SU-DHL-6 (cell line): ENCODE measurements around the gene SH3BGR.
A peak's percentile ranks its signal among the peaks of the same experiment; 100 is the strongest.

Experiments
- H2AFZ ChIP-seq: fragments of 200-600 bp; sonication (generic); 2 replicates; pipeline ENCODE4 v1.6.1; 2014; ENCODE audit warnings: low read depth, mild to moderate bottlenecking, moderate library complexity, mixed read lengths, antibody characterized with exemption, low read length; ENCODE audit not compliant: severe bottlenecking
- H3F3A ChIP-seq: fragments of 200-600 bp; shearing (Covaris generic); 2 replicates; pipeline ENCODE4 v1.6.0; 2016; ENCODE audit warnings: antibody characterized with exemption, mild to moderate bottlenecking; ENCODE audit not compliant: insufficient read depth
- H3K27ac ChIP-seq: fragments of 200-600 bp; sonication (generic); 2 replicates; pipeline ENCODE4 v1.5.1; 2016; ENCODE audit warnings: low read depth, mild to moderate bottlenecking, low read length, moderate library complexity, mixed read lengths
- H3K27me3 ChIP-seq: fragments of 200-600 bp; sonication (generic), shearing (Covaris generic); 2 replicates; pipeline ENCODE4 v1.6.0; 2014; ENCODE audit warnings: mild to moderate bottlenecking, low read length
- H3K36me3 ChIP-seq: fragments of 200-600 bp; sonication (generic); 2 replicates; pipeline ENCODE4 v1.6.1; 2014; ENCODE audit warnings: mild to moderate bottlenecking, low read length, mixed read lengths
- H3K4me2 ChIP-seq: fragments of 300-600, 200-600 bp; shearing (Covaris generic), sonication (generic); 2 replicates; pipeline ENCODE4 v1.6.0; 2014; ENCODE audit warnings: low read length, low read depth, mild to moderate bottlenecking; ENCODE audit not compliant: poor library complexity, severe bottlenecking
- H3K4me3 ChIP-seq: fragments of 200-600 bp; sonication (generic); 2 replicates; pipeline ENCODE4 v1.5.1; 2014; ENCODE audit warnings: antibody characterized with exemption, low read length, mild to moderate bottlenecking, mixed read lengths; ENCODE audit not compliant: insufficient read depth, poor library complexity, severe bottlenecking
- H3K79me2 ChIP-seq: fragments of 200-600 bp; sonication (generic); 2 replicates; pipeline ENCODE4 v1.6.1; 2014; ENCODE audit warnings: mild to moderate bottlenecking, low read length, moderate library complexity; ENCODE audit not compliant: insufficient read depth
- H3K9ac ChIP-seq: fragments of 200-600 bp; sonication (generic); 2 replicates; pipeline ENCODE4 v1.7.0; 2014; ENCODE audit warnings: mild to moderate bottlenecking, low read length
- H3K9me2 ChIP-seq: fragments of 200-600 bp; sonication (generic); replicated peaks from 2 replicates; pipeline ENCODE4 v1.6.1; 2014; ENCODE audit warnings: low read length; ENCODE audit not compliant: insufficient read depth
- H3K9me3 ChIP-seq: fragments of 200-600 bp; sonication (generic); 2 replicates; pipeline ENCODE4 v1.6.1; 2014; ENCODE audit warnings: low read length, mixed read lengths; ENCODE audit not compliant: insufficient read depth
- H4K20me1 ChIP-seq: fragments of 200-600 bp; sonication (generic); 2 replicates; pipeline ENCODE4 v1.6.1; 2014; ENCODE audit warnings: low read depth, mild to moderate bottlenecking, antibody characterized with exemption, low read length, moderate library complexity, mixed read lengths
- CTCF ChIP-seq: fragments of 200-600 bp; sonication (generic); IDR thresholded peaks from one replicate; pipeline ENCODE4 v1.5.1; 2017; ENCODE audit warnings: antibody characterized with exemption, mild to moderate bottlenecking, low read length, moderate library complexity; ENCODE audit not compliant: insufficient read depth, poor library complexity, severe bottlenecking
- EZH2phosphoT487 ChIP-seq: fragments of 200-600 bp; sonication (generic), shearing (Covaris generic); conservative IDR thresholded peaks from 2 replicates; pipeline ENCODE4 v1.6.1; 2018; ENCODE audit warnings: mild to moderate bottlenecking, antibody characterized with exemption, low read length, moderate library complexity, mixed read lengths

The SH3BGR gene

DNA sequence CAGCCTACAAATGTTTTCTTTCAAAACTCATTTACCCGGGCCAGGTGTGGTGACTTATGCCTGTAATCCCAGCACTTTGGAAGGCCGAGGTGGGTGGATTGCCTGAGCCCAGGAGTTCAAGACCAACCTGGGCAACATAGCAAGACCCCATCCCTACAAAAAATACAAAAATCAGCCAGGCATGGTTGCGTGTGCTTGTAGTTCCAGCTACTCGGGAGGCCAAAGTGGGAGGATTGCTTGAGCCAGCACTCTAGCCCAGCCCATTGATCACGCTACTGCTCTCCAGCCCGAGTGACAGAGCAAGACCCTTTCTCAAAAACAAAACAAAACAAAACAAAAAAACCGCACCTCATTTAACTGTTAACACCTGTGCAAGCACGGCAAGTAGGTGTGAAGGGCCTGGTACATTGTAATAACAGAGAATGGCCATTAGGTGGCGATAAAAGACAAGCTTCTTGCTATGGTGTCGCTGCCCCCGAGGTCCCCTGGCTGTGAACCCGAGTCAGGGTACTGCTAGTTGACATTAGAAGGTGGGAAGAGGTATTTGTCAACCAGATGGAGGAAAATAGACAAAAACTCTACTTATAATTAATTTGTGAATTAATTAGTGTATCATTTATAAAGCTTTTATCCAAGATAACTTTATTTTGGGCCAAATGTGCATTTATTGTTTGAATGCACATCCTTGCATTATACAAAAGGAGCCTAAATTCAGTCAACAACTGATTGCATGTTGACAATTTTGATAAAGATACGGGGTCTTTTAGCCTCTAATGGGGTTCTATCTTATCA lies 66.5 kb downstream of the SH3BGR start:
- no peaks in the 10 kb centered on the region for H3K9me3 ChIP-seq
- no peak overlapping the region for H2AFZ ChIP-seq

DNA sequence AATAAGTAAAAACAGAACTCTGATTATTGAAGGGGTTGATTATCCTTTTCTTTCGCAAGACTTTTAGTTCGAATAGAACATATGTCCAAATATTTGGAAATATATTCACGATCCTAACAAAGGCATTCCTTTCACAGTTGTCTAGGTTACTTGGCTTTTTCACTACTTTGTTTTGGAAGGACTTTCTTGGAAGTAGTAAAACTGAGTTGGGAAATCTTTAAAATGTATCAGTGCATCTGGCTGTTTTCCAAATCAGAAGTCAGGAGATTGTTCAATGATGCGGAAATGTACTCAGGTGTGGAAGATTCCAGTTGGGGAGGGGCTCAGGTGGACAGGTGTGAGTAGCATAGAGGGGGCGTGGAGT lies 67.1 kb downstream of the SH3BGR start:
- Histone ChIP-seq H3K4me3 (no peak overlapping the region), H4K20me1 (no peaks in the 10 kb centered on the region), H3K27ac (no peak overlapping the region), H2AFZ (no peak overlapping the region), H3K9ac (no peak overlapping the region), H3K9me3 (no peaks in the 10 kb centered on the region), H3K4me2 (no peak overlapping the region), H3K9me2 (no peaks in the 10 kb centered on the region), H3F3A (no peaks in the 10 kb centered on the region), H3K36me3 (no peaks in the 10 kb centered on the region), H3K27me3 (no peaks in the 10 kb centered on the region), H3K79me2 (no peaks in the 10 kb centered on the region)
- TF ChIP-seq EZH2phosphoT487 (no peak), CTCF (no peak)

More for the DNA sequence above, 66.5 kb downstream of the SH3BGR start:
- H3K4me2 ChIP-seq, result no peak overlapping the region
- H3K27ac ChIP-seq, result no peak overlapping the region
- TF ChIP-seq CTCF, result peak; percentile 88
- no peak for TF ChIP-seq EZH2phosphoT487
- H3K4me3 ChIP-seq, result no peak overlapping the region
- no peak overlapping the region for H3K9ac ChIP-seq
- no peaks in the 10 kb centered on the region for H4K20me1 ChIP-seq
- no peaks in the 10 kb centered on the region for H3K27me3 ChIP-seq
- H3K9me2 ChIP-seq, result no peaks in the 10 kb centered on the region
- H3F3A ChIP-seq, result no peaks in the 10 kb centered on the region
- no peaks in the 10 kb centered on the region for H3K36me3 ChIP-seq
- H3K79me2 ChIP-seq, result no peaks in the 10 kb centered on the region

GRCh38 chr21:39519835-39520234 lies 68.1 kb downstream of the SH3BGR start:
- H3K9ac ChIP-seq, result no peak overlapping the region
- no peak overlapping the region for H3K4me2 ChIP-seq
- no peaks in the 10 kb centered on the region for H3K79me2 ChIP-seq
- no peaks in the 10 kb centered on the region for H3F3A ChIP-seq
- H3K9me3 ChIP-seq, result no peaks in the 10 kb centered on the region
- H3K36me3 ChIP-seq, result no peaks in the 10 kb centered on the region
- no peaks in the 10 kb centered on the region for H3K27me3 ChIP-seq
- H3K4me3 ChIP-seq, result no peak overlapping the region
- no peak overlapping the region for H2AFZ ChIP-seq
- H3K9me2 ChIP-seq, result no peaks in the 10 kb centered on the region
- TF ChIP-seq CTCF, result no peak
- TF ChIP-seq EZH2phosphoT487, result no peak
- no peaks in the 10 kb centered on the region for H4K20me1 ChIP-seq
- H3K27ac ChIP-seq, result no peak overlapping the region
